ENCODE measurements around the gene BEND3.
A peak's percentile ranks its signal among the peaks of the same experiment; 100 is the strongest.

Gene BEND3

DNA sequence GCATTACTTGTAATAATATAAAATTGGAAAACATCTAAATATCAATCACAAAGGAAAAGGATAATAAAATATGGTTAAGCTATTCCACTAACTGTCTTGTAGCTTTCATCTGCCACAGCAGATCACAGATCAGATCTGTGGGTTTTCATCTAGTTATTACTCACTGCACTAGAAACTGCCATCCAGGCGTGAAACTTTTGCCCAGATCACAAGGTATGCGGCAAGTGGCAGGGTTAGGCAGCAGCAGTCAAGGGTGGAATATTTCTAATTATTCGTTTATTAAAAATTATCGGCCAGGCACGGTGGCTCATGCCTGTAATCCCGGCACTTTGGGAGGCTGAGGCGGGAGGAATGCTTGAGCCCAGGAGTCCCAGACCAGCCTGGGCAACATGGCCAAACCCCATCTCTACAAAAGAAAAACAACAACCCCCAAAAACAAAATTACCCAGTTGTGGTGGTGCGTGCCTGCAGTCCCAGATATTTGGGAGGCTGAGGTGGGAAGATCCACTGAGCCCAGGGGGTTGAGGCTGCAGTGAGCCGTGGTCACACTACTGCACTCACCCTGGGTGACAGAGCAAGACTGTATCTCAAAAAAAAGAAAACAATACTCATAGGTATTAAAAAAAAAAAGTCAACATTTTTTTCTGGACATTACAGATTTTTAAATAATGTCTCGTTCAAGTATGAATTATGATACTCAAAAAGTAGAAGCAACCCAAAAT, 32.1 kb downstream of the BEND3 start:
- DNase-seq (ENCODE audit: low read depth in 3 of 3), result no peak

DNA sequence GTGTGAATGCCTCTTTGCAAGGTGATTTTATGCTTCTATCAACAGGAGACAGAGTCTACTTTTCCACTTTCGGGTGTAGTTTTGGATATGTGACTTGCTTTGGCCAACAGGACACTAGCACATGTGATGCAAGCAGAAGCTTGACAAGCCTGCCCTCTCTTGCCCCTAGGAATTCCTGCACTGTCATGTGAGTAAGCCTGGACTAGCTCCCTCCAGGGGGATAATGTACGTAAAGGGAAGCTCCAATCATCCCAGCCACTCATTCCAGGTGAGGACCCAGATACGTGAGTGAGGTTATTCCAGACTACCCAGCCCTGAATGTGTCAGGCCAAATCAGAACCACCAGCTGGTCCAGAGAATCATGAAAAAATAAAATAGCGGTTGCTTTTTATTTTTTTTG, 33.3 kb downstream of the BEND3 start:
- DNase-seq (ENCODE audit: low read depth in 3 of 3), result no peak

DNA sequence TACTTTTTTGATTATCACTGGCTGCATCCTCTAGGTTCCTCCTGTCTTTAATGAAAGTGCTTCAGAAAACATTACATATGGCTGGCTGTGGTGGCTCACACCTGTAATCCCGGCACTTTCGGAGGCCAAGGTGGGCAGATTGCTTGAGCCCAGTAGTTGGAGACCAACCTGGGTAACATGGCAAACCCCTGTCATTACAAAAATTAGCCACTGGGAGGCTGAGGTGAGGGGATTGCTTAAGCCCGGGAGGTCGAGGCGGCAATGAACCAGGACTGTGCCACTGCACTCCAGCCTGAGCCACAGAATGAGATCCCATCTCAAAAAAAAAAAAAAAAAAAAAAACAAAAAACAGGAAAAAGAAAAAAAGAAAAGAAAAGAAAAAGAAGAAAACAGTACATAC, 35.3 kb downstream of the BEND3 start:
- DNase-seq (ENCODE audit: low read depth in 3 of 3), result no peak

DNA sequence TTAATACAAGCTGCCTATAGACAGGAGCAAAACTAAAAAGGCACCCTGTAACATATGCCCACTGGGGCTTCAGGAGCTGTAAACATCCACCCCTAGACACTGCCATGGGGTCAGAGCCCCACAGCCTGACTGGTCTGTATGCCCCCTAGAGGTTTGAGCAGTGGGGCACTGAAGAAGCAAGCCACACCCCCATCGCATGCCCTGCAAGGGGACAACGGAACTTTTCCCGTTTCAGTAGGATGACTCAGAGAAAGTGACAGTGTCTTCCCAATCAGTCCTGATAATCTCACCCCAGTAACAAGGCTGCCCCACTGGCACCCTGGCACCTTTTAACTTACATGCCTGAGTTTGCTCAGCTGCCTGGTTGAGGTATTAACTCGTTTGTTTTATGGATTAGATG, 35.9 kb downstream of the BEND3 start:
- no peak for DNase-seq (ENCODE audit: low read depth in 3 of 3)

DNA sequence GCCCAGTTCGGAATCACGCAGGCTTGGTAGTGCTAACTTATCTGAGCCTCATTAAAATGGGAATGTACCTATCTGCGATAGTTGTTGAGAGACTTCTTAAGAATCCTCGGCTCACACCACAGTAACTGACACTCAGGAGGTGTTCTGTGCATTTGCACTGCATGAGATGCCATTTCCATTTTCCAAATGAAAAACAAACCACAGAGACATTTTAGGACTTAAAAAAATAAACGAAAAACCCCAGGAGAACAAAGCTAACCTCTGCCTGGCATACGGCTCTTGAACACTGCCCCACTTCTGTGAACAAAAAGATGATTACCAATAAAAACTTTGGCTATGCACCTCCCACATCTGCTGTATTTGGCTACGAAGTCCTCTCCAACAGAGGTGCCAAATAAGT, 37.6 kb downstream of the BEND3 start:
- DNase-seq (ENCODE audit: low read depth in 3 of 3), result no peak

DNA sequence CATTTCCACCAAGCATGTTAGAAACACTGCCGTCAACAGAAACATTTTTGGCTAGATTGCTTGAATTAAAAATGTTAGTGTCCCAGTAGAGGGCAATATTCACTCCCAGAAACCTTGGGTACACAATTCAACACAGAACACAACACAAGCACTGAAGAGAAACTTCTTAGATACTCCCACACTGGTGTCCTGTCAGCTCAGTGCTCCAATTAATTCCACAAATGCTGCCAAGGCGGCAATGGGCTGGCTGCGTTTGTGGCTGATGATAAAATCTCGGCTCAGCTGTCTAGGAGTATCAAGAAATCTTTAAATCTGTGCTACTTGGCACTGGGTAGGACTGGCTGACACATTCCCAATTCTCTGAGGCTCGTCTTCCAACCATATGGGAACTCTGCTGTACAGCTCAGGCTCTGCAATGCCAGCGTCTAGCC, 39.3 kb downstream of the BEND3 start:
- DNase-seq (ENCODE audit: low read depth in 3 of 3), result no peak

DNA sequence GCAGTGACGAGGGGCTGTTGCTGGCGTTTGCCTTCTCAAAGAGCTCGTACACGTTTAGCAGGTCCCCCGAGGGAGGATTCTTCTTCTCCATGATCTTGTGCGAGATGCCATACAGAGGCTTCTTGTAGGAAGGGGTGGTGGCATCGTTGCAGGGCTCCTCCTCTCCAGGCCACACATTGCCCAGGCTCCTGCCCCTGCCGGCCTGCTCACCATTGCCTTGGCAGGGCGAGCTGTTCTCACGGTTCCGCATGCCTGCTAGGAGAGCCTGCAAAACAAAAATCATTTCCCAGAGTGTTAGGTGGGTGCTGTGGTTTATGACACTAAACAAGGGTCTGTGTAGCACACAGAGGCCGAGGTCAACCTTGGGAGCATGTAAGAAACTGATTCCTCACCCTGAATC, 44.6 kb downstream of the BEND3 start:
- DNase-seq (ENCODE audit: low read depth in 3 of 3), result no peak

DNA sequence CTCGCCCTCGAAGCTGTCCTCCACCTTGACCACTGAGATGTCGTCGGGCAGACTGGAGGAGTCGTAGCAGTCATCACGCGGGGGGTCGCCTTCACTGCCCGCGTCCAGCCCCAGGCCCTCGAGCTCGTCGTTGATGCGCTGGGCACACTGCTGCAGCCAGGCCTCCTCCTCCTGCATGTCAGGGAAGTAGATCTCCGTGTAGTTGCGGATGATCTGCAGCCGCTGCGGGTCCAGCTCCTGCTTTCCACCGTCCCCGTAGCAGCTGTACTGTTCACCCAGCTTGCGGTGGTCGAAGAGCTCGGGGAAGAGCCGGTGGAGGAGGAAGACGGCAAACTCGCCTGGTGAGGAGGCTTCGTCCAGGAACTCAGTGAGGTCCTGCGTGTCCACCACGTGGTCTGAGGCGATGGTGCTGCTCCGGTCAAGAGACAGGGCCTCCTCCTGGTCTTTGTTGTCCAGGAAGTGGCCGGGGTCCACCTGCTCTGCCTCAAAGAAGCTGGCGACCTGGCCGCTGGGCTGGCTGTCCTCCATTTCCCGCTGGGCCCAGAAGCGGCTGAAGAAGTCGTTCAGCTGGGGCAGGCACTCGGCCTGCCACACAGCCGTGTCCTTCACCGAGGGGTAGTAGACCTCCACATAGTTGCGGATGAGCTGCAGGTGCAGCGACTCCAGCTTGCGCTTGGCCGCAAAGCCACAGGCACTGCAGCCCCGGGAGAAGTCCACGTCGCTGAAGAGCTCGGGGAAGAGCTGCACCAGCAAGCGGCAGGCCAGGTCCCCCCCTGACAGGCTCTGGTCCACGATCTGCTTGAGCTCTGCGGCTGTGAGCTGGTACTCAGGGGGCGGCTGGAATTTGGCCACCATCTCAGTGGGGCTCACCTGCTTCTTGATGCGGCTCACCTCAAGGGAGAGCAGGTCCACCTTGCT, 45.4 kb downstream of the BEND3 start:
- no peak for DNase-seq (ENCODE audit: low read depth in 3 of 3)

DNA sequence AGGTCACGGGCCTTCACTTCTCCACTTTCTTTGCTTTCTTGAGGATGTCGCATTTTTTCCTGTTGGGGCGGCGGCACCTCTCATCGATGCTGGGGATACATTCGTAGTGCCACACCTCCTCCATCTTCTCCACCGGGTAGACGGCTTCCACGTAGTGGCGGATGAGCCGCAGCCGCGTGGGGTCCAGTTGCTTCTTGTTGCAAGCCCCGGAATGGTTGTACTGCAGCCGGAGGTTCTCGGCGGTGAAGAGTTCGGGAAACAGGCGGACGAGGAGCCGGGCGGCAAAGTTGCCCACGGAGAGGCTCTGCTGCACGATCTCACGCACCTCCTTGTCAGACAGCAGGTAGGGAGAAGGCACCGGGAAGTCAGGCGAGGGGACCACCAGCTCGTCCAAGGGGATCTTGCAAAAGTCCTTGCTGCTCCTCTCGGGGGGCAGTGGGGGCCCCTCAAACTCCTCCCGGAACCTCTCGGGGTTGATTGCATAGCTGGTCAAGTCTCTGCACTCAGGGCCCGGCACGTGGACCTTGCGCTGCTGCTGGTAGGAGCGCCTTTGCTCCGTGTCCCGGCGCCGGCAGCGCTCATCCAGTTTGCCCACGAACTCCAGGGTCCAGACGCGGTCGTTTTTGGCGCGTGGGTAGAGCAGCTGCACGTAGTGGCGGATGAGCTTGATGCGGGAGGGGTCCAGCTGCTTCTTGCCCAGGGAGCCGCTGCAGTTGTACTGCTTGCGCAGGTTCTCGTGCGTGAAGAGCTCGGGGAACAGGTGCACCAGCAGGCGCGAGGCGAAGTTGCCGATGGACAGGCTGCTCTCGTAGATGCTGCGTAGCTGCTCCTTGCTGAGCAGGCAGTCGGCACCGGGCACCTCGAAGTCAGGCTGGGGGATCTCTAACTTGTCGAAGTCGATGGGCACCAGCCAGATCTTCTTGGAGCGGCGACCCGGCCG, 46.4 kb downstream of the BEND3 start:
- DNase-seq (ENCODE audit: low read depth in 3 of 3), result no peak

DNA sequence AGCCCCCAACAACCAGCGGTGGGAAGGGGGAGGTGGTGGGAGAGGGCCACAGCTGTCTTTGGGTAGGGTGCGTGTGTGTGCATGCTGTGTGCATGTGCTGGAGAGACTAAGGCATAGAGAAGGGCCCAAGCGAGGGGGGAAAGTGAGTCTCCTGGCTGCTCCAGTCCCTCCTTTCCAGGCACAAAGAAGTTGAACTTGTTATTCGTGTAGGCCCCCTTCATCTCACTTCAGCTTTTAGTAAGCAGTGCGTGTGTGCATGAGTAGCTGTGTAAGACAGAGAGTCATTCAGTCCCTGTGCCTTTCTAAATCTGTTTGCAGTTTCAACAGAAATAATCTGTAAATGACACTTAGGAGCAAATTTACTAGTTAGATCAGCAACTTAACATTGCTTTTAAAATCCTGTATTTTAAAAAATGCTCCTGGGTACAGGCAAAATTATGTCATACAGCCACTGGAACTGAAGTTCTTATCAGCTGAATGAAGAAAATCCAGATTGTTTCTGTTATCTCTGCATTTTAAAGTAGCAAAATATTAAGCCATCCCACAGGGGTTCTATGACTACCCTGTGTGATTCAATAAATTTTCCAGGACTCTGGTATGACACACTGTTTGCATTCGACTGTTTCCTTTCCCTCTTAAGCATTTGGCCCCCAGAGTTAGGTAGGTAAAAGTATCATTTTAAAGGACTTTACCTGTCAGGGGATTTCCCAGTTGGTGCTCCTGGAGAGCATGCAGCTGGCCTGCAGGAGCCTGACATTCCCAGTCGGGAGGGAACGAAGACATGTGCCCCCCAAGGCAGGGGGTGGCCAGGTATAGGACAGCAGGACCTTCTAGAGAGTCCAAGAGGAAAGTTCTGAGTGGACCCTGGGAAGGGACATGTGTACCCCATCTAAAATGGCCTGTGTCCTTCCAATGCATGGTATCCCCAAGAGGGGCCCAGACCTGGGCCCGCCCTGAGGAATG, 48.3 kb downstream of the BEND3 start:
- DNase-seq (ENCODE audit: low read depth in 3 of 3), result no peak

DNA sequence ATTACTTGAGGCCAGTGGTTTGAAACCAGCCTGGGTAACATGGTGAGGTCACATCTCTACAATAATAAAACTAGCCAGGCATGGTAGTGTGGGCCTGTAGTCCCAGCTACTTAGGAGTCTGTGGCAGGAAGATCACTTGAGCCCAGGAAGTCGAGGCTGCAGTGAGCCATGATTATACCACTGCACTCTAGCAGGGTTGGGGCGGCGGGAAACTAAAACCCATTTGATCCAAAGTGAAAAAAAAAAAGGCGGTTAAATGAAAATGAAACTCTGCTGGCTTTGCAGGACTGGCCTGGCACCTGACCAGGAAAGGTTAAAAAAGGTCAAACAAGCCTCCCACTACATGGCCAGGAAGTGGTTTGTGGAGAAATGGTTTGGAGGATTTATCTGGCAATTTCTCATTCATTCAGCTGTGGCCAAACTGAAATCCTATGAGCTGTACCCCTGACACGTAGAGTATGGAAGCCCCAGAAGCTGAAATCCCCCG, 50.7 kb downstream of the BEND3 start:
- peak in 1 of 3 experiments; percentile 15 for DNase-seq (ENCODE audit: low read depth in 3 of 3)

DNA sequence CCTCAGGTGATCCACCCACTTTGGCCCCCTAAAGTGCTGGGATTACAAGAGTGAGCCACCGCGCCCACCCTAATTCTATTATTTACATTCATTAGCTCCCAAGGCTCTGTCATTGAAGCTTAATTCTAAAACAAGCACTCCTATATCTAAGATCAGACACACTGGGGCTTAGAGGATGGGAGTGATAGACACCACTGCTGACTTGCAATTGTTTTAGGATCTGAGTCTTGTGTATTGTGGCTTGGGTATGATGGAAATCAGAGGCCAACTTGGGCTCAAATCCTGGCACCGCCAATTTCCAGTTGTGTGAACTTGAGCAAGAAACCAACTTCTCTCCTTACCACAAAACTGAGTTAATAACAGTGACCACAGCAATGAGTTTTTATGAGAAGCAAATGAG, 52.6 kb downstream of the BEND3 start:
- DNase-seq (ENCODE audit: low read depth in 3 of 3), result no peak

DNA sequence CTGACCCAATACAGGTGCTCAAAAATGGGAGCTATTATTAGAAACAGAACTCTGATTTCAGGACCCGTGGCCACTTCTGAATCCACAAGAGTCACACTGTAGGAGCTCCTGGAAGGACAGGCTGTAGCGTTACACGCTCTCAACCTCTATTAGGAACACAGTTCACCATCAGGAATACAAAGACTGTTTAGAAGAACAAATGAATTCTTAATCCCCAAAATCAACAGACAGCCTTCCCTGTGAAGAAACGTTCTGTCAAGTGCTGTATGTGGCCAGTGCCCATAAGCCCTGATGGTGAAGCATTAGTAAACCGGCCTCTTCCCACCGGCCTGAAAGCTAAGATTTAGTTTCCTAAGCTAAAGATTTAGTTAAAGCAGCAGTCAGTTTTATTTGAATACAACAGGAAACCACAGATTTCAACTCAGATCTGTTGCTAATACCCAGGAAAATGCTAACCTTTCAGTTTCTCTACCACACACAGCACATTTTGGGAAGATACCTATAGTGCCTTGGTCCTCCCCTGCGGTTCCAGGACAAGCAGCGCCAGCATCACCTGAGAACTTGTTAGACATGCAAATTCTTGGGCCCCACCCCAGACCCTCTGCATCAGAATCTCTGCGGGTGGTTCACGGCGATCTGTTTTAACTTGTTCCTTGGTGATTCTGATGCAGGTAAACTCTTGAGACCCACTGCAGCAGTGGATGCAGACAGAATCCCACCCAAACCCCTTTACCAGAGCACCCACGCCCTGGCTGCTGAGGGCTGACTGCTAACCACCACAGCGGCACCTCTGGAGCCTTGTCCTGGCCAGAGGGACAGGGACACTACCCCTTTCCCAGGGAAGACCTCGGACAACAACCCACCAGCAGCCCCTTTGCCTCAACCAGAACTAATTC, 53.9 kb downstream of the BEND3 start:
- DNase-seq (ENCODE audit: low read depth in 3 of 3), result no peak

DNA sequence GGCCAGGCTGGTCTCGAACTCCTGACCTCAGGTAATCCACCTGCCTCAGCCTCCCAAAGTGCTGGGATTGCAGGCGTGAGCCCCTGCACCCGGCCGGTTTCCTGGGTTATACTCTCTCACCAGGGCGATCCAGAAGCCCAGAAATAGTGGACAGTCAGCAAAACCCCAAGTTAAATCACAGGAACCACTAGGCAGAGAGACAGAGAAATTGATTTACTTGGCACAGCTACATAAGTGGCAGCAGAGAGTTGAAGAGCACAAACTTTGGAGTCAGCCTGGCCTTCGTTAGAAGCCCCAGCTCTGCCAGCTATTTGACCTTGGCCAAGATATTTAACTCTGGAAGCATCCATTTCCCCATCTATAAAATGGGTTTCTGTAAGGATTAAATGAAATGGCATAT, 54.6 kb downstream of the BEND3 start:
- no peak for DNase-seq (ENCODE audit: low read depth in 3 of 3)

DNA sequence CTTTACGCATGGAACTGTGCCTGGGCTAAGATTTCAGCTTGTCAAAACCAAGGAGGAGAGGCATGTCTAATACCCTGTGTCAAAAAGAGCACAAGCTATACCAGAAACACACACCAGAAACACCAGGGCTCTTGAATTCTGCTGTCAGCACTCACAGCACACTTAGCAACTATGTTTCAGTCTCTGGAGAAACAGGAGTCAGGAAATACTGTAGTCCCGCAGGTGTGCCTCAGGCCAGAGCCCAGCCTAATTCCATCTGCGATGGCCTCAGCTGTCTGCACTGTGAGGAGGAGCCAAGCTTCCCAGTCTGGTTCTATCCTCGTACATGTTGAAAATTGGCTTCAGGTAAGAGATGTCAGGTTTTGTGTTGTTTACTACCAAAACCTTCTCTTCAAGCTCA, 55.7 kb downstream of the BEND3 start:
- no peak for DNase-seq (ENCODE audit: low read depth in 3 of 3)

DNA sequence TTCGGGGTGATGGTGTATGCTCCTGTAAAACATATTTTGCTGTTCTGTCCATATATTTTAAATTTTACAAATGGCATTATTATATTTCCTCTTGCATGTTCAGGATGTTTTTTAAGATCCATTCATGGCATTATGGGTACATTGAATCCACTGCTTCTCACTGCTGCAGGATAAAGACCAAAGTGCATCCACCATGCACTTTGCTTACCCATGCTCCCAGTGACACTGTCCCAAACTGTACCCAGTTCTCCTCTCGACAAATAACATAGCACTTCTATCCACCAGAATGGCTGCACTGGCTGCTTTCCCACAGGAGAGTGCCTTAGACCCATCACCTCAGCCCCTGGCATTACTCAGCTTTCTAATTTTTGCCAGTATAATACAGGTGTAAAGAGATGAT, 57.6 kb downstream of the BEND3 start:
- no peak for DNase-seq (ENCODE audit: low read depth in 3 of 3)

DNA sequence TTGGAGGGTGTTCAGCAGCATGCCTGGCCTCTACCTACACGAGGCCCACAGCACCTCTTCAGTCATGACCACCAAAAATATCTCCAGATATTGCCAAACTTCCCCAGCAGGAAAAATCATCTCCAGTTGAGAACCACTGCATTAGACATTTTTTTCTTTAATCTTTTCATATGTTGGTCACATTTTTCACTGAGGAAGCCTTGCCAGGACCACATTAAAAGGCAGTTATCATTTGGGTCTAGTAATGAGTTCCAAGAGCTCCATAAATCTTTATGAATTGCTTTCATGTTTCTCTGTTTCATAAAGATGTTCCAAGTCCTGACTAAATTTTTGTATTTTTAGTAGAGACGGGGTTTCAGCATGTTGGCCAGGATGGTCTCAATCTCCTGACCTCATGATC, 58.5 kb downstream of the BEND3 start:
- no peak for DNase-seq (ENCODE audit: low read depth in 3 of 3)

DNA sequence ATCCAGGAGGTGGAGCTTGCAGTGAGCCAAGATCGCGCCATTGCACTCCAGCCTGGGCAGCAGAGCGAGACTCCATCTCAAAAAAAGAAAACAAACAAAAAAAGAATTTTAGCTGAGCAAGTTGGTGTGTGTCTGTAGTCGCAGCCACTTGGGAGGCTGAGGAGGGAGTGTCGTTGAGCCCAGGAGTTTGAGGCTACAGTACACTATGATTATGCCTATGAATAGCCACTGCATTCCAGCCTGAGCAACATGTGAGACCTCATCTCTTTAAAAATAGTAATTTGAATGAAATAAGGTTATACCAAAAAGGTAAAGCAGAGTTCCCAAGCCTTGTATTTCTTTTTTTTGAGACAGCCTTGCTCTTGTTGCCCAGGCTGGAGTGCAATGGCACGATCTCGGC, 67.5 kb downstream of the BEND3 start:
- DNase-seq (ENCODE audit: low read depth in 3 of 3), result no peak

DNA sequence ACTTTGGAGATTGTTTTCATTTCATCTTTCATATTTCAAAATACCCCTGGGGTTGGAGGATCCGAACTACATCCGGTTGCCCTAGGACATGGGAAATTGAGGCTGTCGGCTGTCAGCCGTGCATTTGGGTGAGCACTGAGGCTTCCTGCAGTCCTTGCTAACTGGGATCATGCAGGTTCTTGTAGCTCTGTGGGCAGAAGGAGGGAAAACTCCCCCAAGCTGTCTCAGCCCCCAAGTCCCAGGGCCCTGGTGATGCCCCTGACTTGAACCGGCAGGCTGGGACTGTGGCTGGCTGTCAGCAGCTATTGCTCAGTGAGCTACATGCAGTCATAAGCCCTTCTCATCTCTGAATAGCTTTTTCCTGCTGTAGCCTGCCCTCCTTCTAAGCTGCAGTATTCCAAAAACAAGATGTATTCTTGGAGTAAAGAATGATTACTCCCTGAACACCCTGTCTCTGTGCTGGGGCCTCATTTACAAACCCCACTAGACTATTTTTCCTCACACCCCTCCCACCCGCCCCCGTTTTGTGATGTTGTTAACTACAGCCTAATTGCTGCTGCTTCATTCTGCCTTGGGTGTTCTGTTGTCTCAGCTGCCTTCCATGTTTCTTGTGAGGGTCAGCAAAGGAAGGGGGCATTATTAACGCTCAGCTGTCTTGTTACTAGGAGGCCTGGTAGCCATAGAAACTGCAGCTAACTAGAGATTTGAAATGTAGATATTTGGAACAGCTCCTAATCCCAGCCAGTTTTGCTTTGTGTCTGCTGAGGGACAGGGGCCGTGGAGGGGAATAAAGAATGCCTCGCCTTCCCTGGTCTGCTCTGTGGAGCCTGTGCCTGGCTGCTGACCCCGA, 69.3 kb downstream of the BEND3 start:
- no peak for DNase-seq (ENCODE audit: low read depth in 3 of 3)
